Smooth muscle cell (in vitro differentiated cells): ENCODE data around the gene CACNA1A. TPM values are rescaled to one million over a fixed set of nuclear protein-coding genes. Genes with fewer than 3 reads are reported as not detected.

Experiments used
- DNase-seq: peaks from one replicate; lab custom pipeline; 2025; ENCODE audit not compliant: unreplicated experiment; lab: John Stamatoyannopoulos, UW
- H2AFZ ChIP-seq: fragments of 200-600 bp; sonication (generic); 2 replicates; pipeline ENCODE4 v1.6.0; 2016; ENCODE audit warnings: antibody characterized with exemption, low read depth, mild to moderate bottlenecking
- H3F3A ChIP-seq: fragments of 200-600 bp; sonication (generic); 2 replicates; pipeline ENCODE4 v1.6.0; 2017; ENCODE audit warnings: antibody characterized with exemption, low read depth
- H3K27ac ChIP-seq: fragments of 200-600 bp; sonication (generic); 2 replicates; pipeline ENCODE4 v1.5.1; 2016; ENCODE audit warnings: low read depth, mild to moderate bottlenecking
- H3K27me3 ChIP-seq: fragments of 200-600 bp; sonication (generic); 2 replicates; pipeline ENCODE4 v1.6.1; 2016; ENCODE audit warnings: low read depth, mild to moderate bottlenecking
- H3K36me3 ChIP-seq: fragments of 200-600 bp; sonication (generic); 2 replicates; pipeline ENCODE4 v1.5.1; 2016; ENCODE audit warnings: low read depth
- H3K4me1 ChIP-seq: fragments of 200-600 bp; sonication (generic); 2 replicates; pipeline ENCODE4 v1.5.1; 2016; ENCODE audit warnings: low read depth
- H3K4me2 ChIP-seq: fragments of 200-600 bp; sonication (generic); 2 replicates; pipeline ENCODE4 v1.6.0; 2016; ENCODE audit warnings: mild to moderate bottlenecking
- H3K4me3 ChIP-seq: fragments of 200-600 bp; sonication (generic); 2 replicates; pipeline ENCODE4 v1.5.1; 2016; ENCODE audit warnings: mild to moderate bottlenecking
- H3K79me2 ChIP-seq: fragments of 200-600 bp; sonication (generic); 2 replicates; pipeline ENCODE4 v1.6.0; 2016; ENCODE audit warnings: low read depth, mild to moderate bottlenecking
- H3K9ac ChIP-seq: fragments of 200-600 bp; sonication (generic); 2 replicates; pipeline ENCODE4 v1.6.0; 2016; ENCODE audit warnings: low read depth
- H3K9me3 ChIP-seq: fragments of 200-600 bp; sonication (generic); replicated peaks from 2 replicates; pipeline ENCODE4 v1.5.1; 2016; ENCODE audit warnings: low read depth
- H4K20me1 ChIP-seq: fragments of 200-600 bp; sonication (generic); 2 replicates; pipeline ENCODE4 v1.6.0; 2016; ENCODE audit warnings: low read depth
- WGBS: methylation state at CpG from one replicate; pipeline ENCODE4 v1.1.7; 2016; ENCODE audit warnings: low lambda C conversion rate; 5-methylcytosine and 5-hydroxymethylcytosine counted together
- polyA plus RNA-seq: library from polyadenylated mRNA; unstranded; fragments of >200 nt; fragmentation: Nextera tagmentation; extraction: Ambion mirVana; gene quantifications from 2 replicates; pipeline ENCODE4 v1.2.1, GENCODE V29; 2016
- total RNA-seq: library from RNA; depleted of rRNA; stranded (reverse); fragments of >200 nt; gene quantifications from 2 replicates; pipeline ENCODE4 v1.2.3, GENCODE V29; 2014
- TF ChIP-seq, protein P1 (sequence below): fragments of 200-600 bp; sonication (generic); IDR thresholded peaks from 2 replicates; pipeline ENCODE4 v1.5.1; 2017; ENCODE audit warnings: borderline replicate concordance, mild to moderate bottlenecking, antibody characterized with exemption; ENCODE audit not compliant: insufficient read depth, poor library complexity, severe bottlenecking

CACNA1A gene
- total and polyA plus RNA-seq, 2 experiments from 2014 or later = 1.3 to 3.0 TPM

DNA sequence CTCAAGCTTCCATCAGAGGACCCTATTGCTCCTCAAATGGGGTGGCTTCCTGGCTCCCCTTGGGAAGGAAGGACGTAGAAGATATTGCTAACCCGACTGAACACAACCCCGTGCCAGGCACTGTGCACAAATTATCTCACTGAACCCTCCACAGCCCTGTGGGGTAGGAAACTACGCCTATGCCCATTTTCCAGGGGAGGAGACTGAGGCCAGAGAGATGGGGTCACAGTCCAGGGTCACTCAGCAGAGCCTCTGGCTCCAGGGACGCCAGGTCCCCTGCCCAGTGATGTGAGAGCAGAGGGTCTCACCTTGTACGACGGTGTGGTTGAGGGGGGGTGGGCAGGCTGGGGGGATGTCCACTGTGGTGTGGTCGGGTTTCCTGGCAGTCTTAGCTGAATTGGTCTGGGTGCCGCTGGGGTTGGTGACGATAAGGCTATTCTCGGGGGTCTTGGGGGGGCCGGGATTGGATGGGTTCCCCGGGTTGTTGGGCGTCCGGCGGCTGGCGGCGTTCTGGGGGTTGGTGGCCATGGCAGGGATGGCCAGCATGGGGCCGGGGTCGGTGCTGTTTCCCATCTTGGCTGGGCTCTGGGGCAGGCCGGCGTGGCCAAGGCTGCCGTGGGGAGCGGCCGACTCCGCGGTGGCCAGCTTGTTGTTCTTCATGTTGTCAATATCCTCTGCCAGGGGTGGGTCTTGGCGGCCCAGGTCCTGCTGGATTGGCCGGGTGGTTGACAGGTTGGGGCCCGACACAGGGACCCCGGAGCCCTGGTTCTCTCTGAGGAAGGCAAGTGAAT, 219.9 kb downstream of the CACNA1A start:
- DNase-seq = no peak
- Histone ChIP-seq H3K27me3 (no peaks in the 10 kb centered on the region), H3K36me3 (no peaks in the 10 kb centered on the region), H3K79me2 (no peaks in the 10 kb centered on the region), H4K20me1 (no peaks in the 10 kb centered on the region), H3K4me3 (no peak overlapping the region), H3F3A (no peaks in the 10 kb centered on the region), H3K4me2 (no peak overlapping the region), H3K4me1 (no peaks in the 10 kb centered on the region), H2AFZ (no peak overlapping the region), H3K27ac (no peak overlapping the region), H3K9ac (no peak overlapping the region), H3K9me3 (no peaks in the 10 kb centered on the region)
- 92% methylated on average over 22 of the region's 31 CpGs for WGBS
- TF ChIP-seq, protein P1, sequence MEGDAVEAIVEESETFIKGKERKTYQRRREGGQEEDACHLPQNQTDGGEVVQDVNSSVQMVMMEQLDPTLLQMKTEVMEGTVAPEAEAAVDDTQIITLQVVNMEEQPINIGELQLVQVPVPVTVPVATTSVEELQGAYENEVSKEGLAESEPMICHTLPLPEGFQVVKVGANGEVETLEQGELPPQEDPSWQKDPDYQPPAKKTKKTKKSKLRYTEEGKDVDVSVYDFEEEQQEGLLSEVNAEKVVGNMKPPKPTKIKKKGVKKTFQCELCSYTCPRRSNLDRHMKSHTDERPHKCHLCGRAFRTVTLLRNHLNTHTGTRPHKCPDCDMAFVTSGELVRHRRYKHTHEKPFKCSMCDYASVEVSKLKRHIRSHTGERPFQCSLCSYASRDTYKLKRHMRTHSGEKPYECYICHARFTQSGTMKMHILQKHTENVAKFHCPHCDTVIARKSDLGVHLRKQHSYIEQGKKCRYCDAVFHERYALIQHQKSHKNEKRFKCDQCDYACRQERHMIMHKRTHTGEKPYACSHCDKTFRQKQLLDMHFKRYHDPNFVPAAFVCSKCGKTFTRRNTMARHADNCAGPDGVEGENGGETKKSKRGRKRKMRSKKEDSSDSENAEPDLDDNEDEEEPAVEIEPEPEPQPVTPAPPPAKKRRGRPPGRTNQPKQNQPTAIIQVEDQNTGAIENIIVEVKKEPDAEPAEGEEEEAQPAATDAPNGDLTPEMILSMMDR = no peak

DNA sequence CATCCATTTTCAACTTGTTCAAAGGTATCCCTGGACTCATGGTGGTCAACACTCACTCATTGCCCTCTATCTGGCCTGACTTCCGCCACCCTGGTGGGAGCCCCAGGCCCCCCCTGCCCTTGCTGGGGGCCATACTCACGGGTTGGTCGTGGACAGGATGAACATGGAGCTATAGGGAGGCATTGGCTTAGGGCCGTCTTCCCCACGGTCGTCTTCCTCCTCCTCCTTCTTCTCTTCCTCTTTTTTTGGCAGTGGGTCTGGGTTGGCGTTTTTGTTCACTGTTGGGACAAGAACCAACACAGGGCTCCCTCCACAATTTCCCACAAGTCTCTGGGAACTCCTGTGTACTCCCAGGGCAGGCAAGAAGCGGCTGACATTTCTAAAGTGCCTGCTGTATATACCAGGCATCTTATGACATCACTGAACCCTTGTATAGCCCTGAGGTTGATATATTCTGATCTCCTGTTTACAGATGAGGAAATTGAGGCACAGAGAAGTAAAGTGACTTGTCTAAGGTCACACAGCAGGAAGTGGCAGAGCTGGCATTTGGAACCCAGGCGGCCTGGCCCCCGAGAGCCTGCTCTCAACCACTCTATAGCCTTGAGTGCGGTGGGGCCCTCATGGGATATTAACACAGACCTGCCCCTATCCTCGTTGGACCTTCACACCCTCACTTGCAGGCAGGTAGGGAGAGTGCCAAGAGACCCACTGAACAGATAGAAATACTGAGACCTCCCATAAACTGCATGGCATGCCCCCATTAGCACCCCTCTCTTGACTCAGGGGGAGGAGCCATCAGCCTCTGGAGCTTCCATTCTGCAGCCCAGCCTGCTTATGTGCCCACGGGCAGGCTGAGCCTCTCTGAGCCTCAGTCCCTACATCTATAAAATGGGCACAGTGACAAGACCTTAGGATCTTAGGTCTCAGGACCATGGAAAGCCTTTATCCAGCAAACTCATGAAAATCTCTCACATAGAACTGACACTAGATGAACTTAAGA, 221.1 kb downstream of the CACNA1A start:
- Histone ChIP-seq H3K4me1 (no peaks in the 10 kb centered on the region), H3K4me2 (no peak overlapping the region), H3K4me3 (no peak overlapping the region), H3K36me3 (no peaks in the 10 kb centered on the region), H4K20me1 (no peaks in the 10 kb centered on the region), H3K9me3 (no peaks in the 10 kb centered on the region), H2AFZ (no peak overlapping the region), H3K27ac (no peak overlapping the region), H3F3A (no peaks in the 10 kb centered on the region), H3K79me2 (no peaks in the 10 kb centered on the region), H3K9ac (no peak overlapping the region), H3K27me3 (no peaks in the 10 kb centered on the region)
- 91% methylated on average over 13 of the region's 13 CpGs for WGBS
- no peak for DNase-seq
- TF ChIP-seq, protein P1 = no peak

DNA sequence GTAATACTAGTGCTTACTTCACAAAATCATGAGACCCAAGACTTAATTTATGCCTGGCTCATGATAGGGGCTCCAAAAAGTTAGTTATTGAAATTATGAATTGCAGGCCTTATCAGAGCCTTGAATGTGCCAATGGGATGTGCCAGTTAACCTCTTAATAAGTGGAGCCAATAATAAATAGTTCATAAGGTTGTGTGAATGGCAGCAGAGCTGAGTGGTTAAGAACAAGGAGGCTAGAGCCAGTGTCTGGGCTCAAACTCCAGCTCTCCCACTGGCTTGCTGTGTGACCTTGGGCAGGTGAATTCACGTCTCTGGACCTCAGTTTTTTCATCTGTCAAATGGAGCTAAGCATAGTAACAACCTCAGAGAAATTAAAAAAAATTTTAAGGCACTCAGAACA, 222.4 kb downstream of the CACNA1A start:
- DNase-seq = no peak
- no peaks in the 10 kb centered on the region for H3K36me3 ChIP-seq
- no peaks in the 10 kb centered on the region for H4K20me1 ChIP-seq
- H3F3A ChIP-seq = no peaks in the 10 kb centered on the region
- no peaks in the 10 kb centered on the region for H3K9me3 ChIP-seq
- WGBS = 77% methylated on average over 1 of the region's 1 CpG
- H3K4me1 ChIP-seq = no peaks in the 10 kb centered on the region
- H2AFZ ChIP-seq = no peak overlapping the region
- TF ChIP-seq, protein P1 = no peak
- H3K79me2 ChIP-seq = no peaks in the 10 kb centered on the region
- no peak overlapping the region for H3K4me3 ChIP-seq
- no peaks in the 10 kb centered on the region for H3K27me3 ChIP-seq
- H3K9ac ChIP-seq = no peak overlapping the region
- no peak overlapping the region for H3K4me2 ChIP-seq
- no peak overlapping the region for H3K27ac ChIP-seq
